ENCODE data around the gene PITX3. TPM values are rescaled to one million over a fixed set of nuclear protein-coding genes. Genes with fewer than 3 reads are reported as not detected.

The PITX3 gene
- polyA plus RNA-seq, 1 of the 3 experiments (the other 2 are of a cell fraction): not detected

GRCh38 chr10:102283890-102284289 is 42.6 kb upstream of the PITX3 start:
- H2AFZ ChIP-seq (ENCODE audit: low read depth): no peak overlapping the region
- 97% methylated on average over 2 of the region's 2 CpGs for WGBS (ENCODE audit: low lambda C conversion rate)
- H3F3A ChIP-seq (replicated peaks; ENCODE audit: insufficient read depth): peaks cover 13% of the 10 kb centered on the region
- peaks cover 12 to 15% of the 10 kb centered on the region in 2 experiments; a peak in 3 of 4 replicates for H3K4me1 ChIP-seq (ENCODE audit: control insufficient read depth in 1 of 2, insufficient read depth in 2 of 2, low read depth in 1 of 2, low read length in 1 of 2)
- H3K4me3 ChIP-seq (ENCODE audit: low read depth in 2 of 2, low read length in 1 of 2): no peak overlapping the region
- no peaks in the 10 kb centered on the region for H3K9me2 ChIP-seq
- peaks cover 7 to 16% of the 10 kb centered on the region in 2 experiments for H3K36me3 ChIP-seq (replicated peaks in 1 of 2; ENCODE audit: control insufficient read depth in 1 of 2, insufficient read depth in 2 of 2, low read length in 1 of 2)
- peaks cover 22% of the 10 kb centered on the region for H4K20me1 ChIP-seq (ENCODE audit: insufficient read depth)
- ChIA-PET POLR2A (no interaction called here), CTCF (interaction anchor here (0.6 to 0.7 kb wide), 2 partner anchors 180 to 300 kb away, joined by 3 read pairs; no protein-coding TSS in a partner anchor)
- no peak overlapping the region for H3K27ac ChIP-seq (ENCODE audit: low read depth in 2 of 2, low read length in 1 of 2)
- TF ChIP-seq GATA2 (CRISPR knock-in tag; IDR thresholded peaks at IDR 0.05): no peak
- TF ChIP-seq RAD21 (IDR thresholded peaks at IDR 0.05; ENCODE audit: low read length): no peak
- TF ChIP-seq EZH2phosphoT487 (IDR thresholded peaks at IDR 0.05; ENCODE audit: borderline replicate concordance, low read depth): no peak
- no peak for TF ChIP-seq FOSL2 (IDR thresholded peaks at IDR 0.05; ENCODE audit: borderline replicate concordance, low read depth)
- TF ChIP-seq TCF12 (IDR thresholded peaks at IDR 0.05): no peak
- no peak for TF ChIP-seq ELF1 (IDR thresholded peaks at IDR 0.05)
- TF ChIP-seq SIN3A (IDR thresholded peaks at IDR 0.05; ENCODE audit: borderline replicate concordance, low read depth, low read length): no peak
- no peak for TF ChIP-seq PBX3 (IDR thresholded peaks at IDR 0.05)
- TF ChIP-seq YY1 (IDR thresholded peaks at IDR 0.05; ENCODE audit: low read depth): no peak
- TF ChIP-seq REST (IDR thresholded peaks at IDR 0.05; ENCODE audit: low read depth, low read length): no peak
- TF ChIP-seq SMC3 (IDR thresholded peaks at IDR 0.05; ENCODE audit: low read depth, low read length): no peak
- no peak for TF ChIP-seq NFIC (IDR thresholded peaks at IDR 0.05; ENCODE audit: borderline replicate concordance)
- TF ChIP-seq USF1 (IDR thresholded peaks at IDR 0.05; ENCODE audit: borderline replicate concordance, low read depth): no peak
- no peak for TF ChIP-seq IRF3 (IDR thresholded peaks at IDR 0.05; ENCODE audit: low read depth, low read length)
- TF ChIP-seq MAX (IDR thresholded peaks at IDR 0.05; ENCODE audit: low read depth): no peak
- no peak for TF ChIP-seq POLR2AphosphoS5 (IDR thresholded peaks at IDR 0.05; ENCODE audit: low read depth, low read length)
- TF ChIP-seq TAF1 (IDR thresholded peaks at IDR 0.05; ENCODE audit: borderline replicate concordance, low read depth, low read length): no peak
- no peak for TF ChIP-seq RFX5 (IDR thresholded peaks at IDR 0.05; ENCODE audit: low read length)
- no peak for TF ChIP-seq GABPA (IDR thresholded peaks at IDR 0.05; ENCODE audit: low read depth)
- H3K4me2 ChIP-seq: no peak overlapping the region
- H3K79me2 ChIP-seq (ENCODE audit: insufficient read depth): peaks cover 60% of the 10 kb centered on the region
- DNase-seq: no peak
- H3K9me3 ChIP-seq: no peaks in the 10 kb centered on the region
- no peaks in the 10 kb centered on the region for H3K27me3 ChIP-seq (ENCODE audit: insufficient read depth)
- H3K9ac ChIP-seq: no peak overlapping the region

Data from SK-N-SH (cell line).